GM18502 (cell line): ENCODE measurements around the gene INHBA.

Experiments
- ATAC-seq: cut with Tn5 transposase; IDR thresholded peaks from one replicate; pipeline ENCODE4 v1.9.1; 2021; ENCODE audit warnings: mild to moderate bottlenecking; ENCODE audit not compliant: unreplicated experiment, poor library complexity

INHBA gene

GRCh38 chr7:41691286-41692190, 11.4 kb downstream of the INHBA start:
- ATAC-seq = no peak

GRCh38 chr7:41689815-41690214, 13.1 kb downstream of the INHBA start:
- ATAC-seq = no peak

GRCh38 chr7:41688906-41689305, 14.0 kb downstream of the INHBA start:
- no peak for ATAC-seq

GRCh38 chr7:41688012-41688625, 14.8 kb downstream of the INHBA start:
- no peak for ATAC-seq

- ATAC-seq = no peak
Observed at GRCh38 chr7:41685684-41686083, 17.2 kb downstream of the INHBA start.

- no peak for ATAC-seq
Observed at GRCh38 chr7:41682422-41682821, 20.5 kb downstream of the INHBA start.

GRCh38 chr7:41679566-41679965, 23.3 kb downstream of the INHBA start:
- no peak for ATAC-seq

GRCh38 chr7:41674505-41675023, 28.3 kb downstream of the INHBA start:
- no peak for ATAC-seq

- no peak for ATAC-seq
Observed at GRCh38 chr7:41661596-41661995, 41.3 kb downstream of the INHBA start.

GRCh38 chr7:41659539-41659938, 43.4 kb downstream of the INHBA start:
- ATAC-seq = no peak

- ATAC-seq = no peak
Observed at GRCh38 chr7:41656366-41656765, 46.5 kb downstream of the INHBA start.

GRCh38 chr7:41655426-41655825, 47.5 kb downstream of the INHBA start:
- ATAC-seq = no peak

- no peak for ATAC-seq
Observed at GRCh38 chr7:41652267-41652666, 50.6 kb downstream of the INHBA start.

GRCh38 chr7:41648501-41648900, 54.4 kb downstream of the INHBA start:
- ATAC-seq = no peak

- no peak for ATAC-seq
Observed at GRCh38 chr7:41643616-41644015, 59.3 kb downstream of the INHBA start.

- no peak for ATAC-seq
Observed at GRCh38 chr7:41641665-41642014, 61.2 kb downstream of the INHBA start.

GRCh38 chr7:41641011-41641664, 61.8 kb downstream of the INHBA start:
- no peak for ATAC-seq

GRCh38 chr7:41640487-41640886, 62.4 kb downstream of the INHBA start:
- ATAC-seq = no peak

- no peak for ATAC-seq
Observed at GRCh38 chr7:41637049-41637448, 65.8 kb downstream of the INHBA start.
